GM23338 (cell line): Measurements from ENCODE around the gene RAB40B. TPM values are rescaled to one million over a fixed set of nuclear protein-coding genes. Genes with fewer than 3 reads are reported as not detected.

Source experiments
- ATAC-seq: fragments of 200-7000 bp; cut with Tn5 transposase; 3 replicates; pipeline ENCODE4 v1.9.1; 2020
- DNase-seq: peaks from one replicate; pipeline ENCODE4 v3.0.0-alpha.2; 2015; ENCODE audit warnings: low spot score
- H2AFZ ChIP-seq: fragments of 200-600 bp; sonication (generic); 2 replicates; pipeline ENCODE4 v1.8.0; 2016; ENCODE audit warnings: antibody characterized with exemption, mild to moderate bottlenecking, moderate library complexity
- H3F3A ChIP-seq: fragments of 200-600 bp; sonication (generic); replicated peaks from 2 replicates; pipeline ENCODE4 v1.8.0; 2017; ENCODE audit warnings: antibody characterized with exemption, mixed run types, low read depth
- H3K27ac ChIP-seq: fragments of 200-600 bp; sonication (generic); 2 replicates; pipeline ENCODE4 v1.6.1; 2016; ENCODE audit warnings: low read depth
- H3K27me3 ChIP-seq: fragments of 200-600 bp; sonication (generic); 2 replicates; pipeline ENCODE4 v1.8.0; 2016; ENCODE audit warnings: mild to moderate bottlenecking, mixed run types, moderate library complexity; ENCODE audit not compliant: insufficient read depth
- H3K36me3 ChIP-seq: fragments of 200-600 bp; sonication (generic); 2 replicates; pipeline ENCODE4 v1.8.0; 2016; ENCODE audit warnings: mild to moderate bottlenecking; ENCODE audit not compliant: insufficient read depth
- H3K4me1 ChIP-seq: fragments of 200-600 bp; sonication (generic); 2 replicates; pipeline ENCODE4 v1.8.0; 2016; ENCODE audit warnings: mild to moderate bottlenecking, moderate library complexity; ENCODE audit not compliant: insufficient read depth
- H3K4me2 ChIP-seq: fragments of 200-600 bp; sonication (generic); 2 replicates; pipeline ENCODE4 v1.7.1; 2017; ENCODE audit warnings: mixed run types
- H3K4me3 ChIP-seq: fragments of 200-600 bp; sonication (generic); 2 replicates; pipeline ENCODE4 v1.6.1; 2016; ENCODE audit warnings: mixed run types
- H3K79me2 ChIP-seq: fragments of 200-600 bp; sonication (generic); replicated peaks from 2 replicates; pipeline ENCODE4 v1.8.0; 2017; ENCODE audit warnings: mild to moderate bottlenecking; ENCODE audit not compliant: insufficient read depth
- H3K9me2 ChIP-seq: fragments of 200-600 bp; sonication (generic); 2 replicates; pipeline ENCODE4 v1.8.0; 2017; ENCODE audit not compliant: insufficient read depth
- H4K20me1 ChIP-seq: fragments of 200-600 bp; sonication (generic); replicated peaks from 2 replicates; pipeline ENCODE4 v1.8.0; 2017; ENCODE audit warnings: mild to moderate bottlenecking; ENCODE audit not compliant: insufficient read depth
- H3K27ac Mint-ChIP-seq: 2 replicates; pipeline ENCODE4 v1.8.0; 2020; ENCODE audit warnings: inconsistent platforms, mild to moderate bottlenecking, moderate library complexity, mixed read lengths
- H3K27me3 Mint-ChIP-seq: 3 replicates; pipeline ENCODE4 v1.8.0; 2022; ENCODE audit warnings: low read depth, mild to moderate bottlenecking, moderate library complexity, mixed read lengths, inconsistent platforms; ENCODE audit not compliant: insufficient read depth, poor library complexity
- H3K36me3 Mint-ChIP-seq: 3 replicates; pipeline ENCODE4 v1.8.0; 2021; ENCODE audit warnings: low read depth, mild to moderate bottlenecking, inconsistent platforms, moderate library complexity, mixed read lengths
- H3K4me1 Mint-ChIP-seq: 3 replicates; pipeline ENCODE4 v1.8.0; 2020; ENCODE audit warnings: mild to moderate bottlenecking, inconsistent platforms, mixed read lengths
- H3K4me3 Mint-ChIP-seq: 3 replicates; pipeline ENCODE4 v1.8.0; 2021; ENCODE audit warnings: moderate library complexity, mild to moderate bottlenecking, inconsistent platforms, mixed read lengths
- H3K9me3 Mint-ChIP-seq: 3 replicates; pipeline ENCODE4 v1.8.0; 2020; ENCODE audit warnings: moderate library complexity, mild to moderate bottlenecking, inconsistent platforms, mixed read lengths
- CREB1 ChIP-seq: fragments of 250-450 bp; sonication (Bioruptor Pico); IDR thresholded peaks from 2 replicates; pipeline ENCODE4 v1.5.0; 2020; ENCODE audit warnings: low read depth, mild to moderate bottlenecking, moderate library complexity
- ETS1 ChIP-seq: IDR thresholded peaks from 2 replicates; pipeline ENCODE4 v1.6.1; 2016; ENCODE audit warnings: antibody characterized with exemption
- EZH2 ChIP-seq: fragments of 200-600 bp; sonication (generic); IDR thresholded peaks from one replicate; pipeline ENCODE4 v1.8.0; 2017; ENCODE audit warnings: antibody characterized with exemption, mild to moderate bottlenecking, low read depth; ENCODE audit not compliant: unreplicated experiment
- JUNB ChIP-seq: IDR thresholded peaks from one replicate; pipeline ENCODE4 v1.6.1; 2016; ENCODE audit warnings: antibody characterized with exemption; ENCODE audit not compliant: unreplicated experiment
- NANOG ChIP-seq: IDR thresholded peaks from 2 replicates; pipeline ENCODE4 v1.6.1; 2016; ENCODE audit warnings: antibody characterized with exemption, borderline replicate concordance
- polyA plus RNA-seq: library from polyadenylated mRNA; unstranded; fragments of >200 nt; fragmentation: Nextera tagmentation; extraction: Ambion mirVana; gene quantifications from 2 replicates; pipeline ENCODE4 v1.2.1, GENCODE V29; 2016
- total RNA-seq: library from RNA; depleted of rRNA; stranded (reverse); fragments of >200 nt; shearing (Covaris generic); gene quantifications from 2 replicates; pipeline ENCODE4 v1.2.3, GENCODE V29; 2014
- TF ChIP-seq, protein P1 (sequence below): IDR thresholded peaks from one replicate; pipeline ENCODE4 v1.6.1; 2018; ENCODE audit warnings: antibody characterized with exemption; ENCODE audit not compliant: unreplicated experiment
- TF ChIP-seq, protein P2 (sequence below), 2 experiments: fragments of 200-600 bp in 1 of 2; sonication (generic) in 1 of 2; conservative IDR thresholded peaks; 2 replicates each; pipeline versions ENCODE4 v1.5.1 to v1.6.1; 2016 to 2017; ENCODE audit warnings: antibody characterized with exemption in 2 of 2, low read depth in 2 of 2, mild to moderate bottlenecking in 2 of 2, moderate library complexity in 1 of 2
- TF ChIP-seq, protein P3 (sequence below): fragments of 250-450 bp; sonication (Bioruptor Pico); IDR thresholded peaks from 2 replicates; pipeline ENCODE4 v1.5.0; 2020; ENCODE audit warnings: mild to moderate bottlenecking, moderate library complexity

RAB40B gene
- total and polyA plus RNA-seq, 2 experiments from 2014 or later, result 4.2 to 5.2 TPM

DNA sequence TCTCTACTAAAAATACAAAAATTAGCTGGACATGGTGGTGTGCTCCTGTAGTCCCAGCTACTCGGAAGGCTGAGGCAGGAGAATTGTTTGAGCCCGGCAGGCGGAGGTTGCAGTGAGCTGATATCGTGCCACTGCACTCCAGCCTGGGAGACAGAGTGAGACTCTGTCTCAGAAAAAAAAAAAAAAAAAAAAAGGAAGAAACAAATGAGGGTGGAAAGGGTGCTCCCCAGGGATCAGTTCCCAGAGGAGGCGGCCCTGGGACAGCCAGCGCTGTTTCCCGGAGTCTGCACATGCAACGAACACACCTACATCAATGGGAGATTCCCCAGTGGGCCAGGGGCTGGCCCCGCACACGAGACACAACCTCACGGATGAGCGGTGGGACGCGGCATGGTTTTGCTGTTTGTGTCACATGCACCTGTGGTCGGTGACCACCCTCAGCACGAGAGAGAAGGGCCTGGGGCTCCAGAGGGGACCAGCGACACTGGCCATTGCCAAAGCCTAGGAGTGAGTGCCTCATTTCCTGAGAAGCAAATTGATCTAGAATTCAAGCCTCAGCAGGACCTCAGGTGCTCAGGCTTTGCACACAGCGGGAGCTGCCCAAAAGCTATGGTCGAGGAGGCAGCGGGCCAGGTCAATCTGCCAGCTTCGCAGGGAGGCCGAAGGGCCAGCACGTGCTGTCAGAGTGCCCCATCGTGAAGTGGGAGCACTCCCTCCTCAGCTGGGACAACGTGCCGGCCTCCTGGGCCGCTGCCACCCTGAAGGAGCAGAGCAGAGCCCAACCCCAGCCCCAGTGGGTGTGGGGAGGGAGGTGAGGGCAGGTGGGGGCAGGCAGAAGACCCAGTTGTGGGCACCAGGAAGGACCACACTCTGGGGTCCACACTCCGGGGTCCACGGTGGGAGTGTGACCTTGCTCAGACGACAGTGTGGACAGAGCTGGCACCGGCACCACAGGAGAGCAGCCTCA, 36.5 kb downstream of the RAB40B start (continued):
- TF ChIP-seq, protein P1, sequence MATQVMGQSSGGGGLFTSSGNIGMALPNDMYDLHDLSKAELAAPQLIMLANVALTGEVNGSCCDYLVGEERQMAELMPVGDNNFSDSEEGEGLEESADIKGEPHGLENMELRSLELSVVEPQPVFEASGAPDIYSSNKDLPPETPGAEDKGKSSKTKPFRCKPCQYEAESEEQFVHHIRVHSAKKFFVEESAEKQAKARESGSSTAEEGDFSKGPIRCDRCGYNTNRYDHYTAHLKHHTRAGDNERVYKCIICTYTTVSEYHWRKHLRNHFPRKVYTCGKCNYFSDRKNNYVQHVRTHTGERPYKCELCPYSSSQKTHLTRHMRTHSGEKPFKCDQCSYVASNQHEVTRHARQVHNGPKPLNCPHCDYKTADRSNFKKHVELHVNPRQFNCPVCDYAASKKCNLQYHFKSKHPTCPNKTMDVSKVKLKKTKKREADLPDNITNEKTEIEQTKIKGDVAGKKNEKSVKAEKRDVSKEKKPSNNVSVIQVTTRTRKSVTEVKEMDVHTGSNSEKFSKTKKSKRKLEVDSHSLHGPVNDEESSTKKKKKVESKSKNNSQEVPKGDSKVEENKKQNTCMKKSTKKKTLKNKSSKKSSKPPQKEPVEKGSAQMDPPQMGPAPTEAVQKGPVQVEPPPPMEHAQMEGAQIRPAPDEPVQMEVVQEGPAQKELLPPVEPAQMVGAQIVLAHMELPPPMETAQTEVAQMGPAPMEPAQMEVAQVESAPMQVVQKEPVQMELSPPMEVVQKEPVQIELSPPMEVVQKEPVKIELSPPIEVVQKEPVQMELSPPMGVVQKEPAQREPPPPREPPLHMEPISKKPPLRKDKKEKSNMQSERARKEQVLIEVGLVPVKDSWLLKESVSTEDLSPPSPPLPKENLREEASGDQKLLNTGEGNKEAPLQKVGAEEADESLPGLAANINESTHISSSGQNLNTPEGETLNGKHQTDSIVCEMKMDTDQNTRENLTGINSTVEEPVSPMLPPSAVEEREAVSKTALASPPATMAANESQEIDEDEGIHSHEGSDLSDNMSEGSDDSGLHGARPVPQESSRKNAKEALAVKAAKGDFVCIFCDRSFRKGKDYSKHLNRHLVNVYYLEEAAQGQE, result no peak
- TF ChIP-seq CREB1 (CRISPR knock-in tag) (no peak), JUNB (no peak)
- TF ChIP-seq, protein P2, sequence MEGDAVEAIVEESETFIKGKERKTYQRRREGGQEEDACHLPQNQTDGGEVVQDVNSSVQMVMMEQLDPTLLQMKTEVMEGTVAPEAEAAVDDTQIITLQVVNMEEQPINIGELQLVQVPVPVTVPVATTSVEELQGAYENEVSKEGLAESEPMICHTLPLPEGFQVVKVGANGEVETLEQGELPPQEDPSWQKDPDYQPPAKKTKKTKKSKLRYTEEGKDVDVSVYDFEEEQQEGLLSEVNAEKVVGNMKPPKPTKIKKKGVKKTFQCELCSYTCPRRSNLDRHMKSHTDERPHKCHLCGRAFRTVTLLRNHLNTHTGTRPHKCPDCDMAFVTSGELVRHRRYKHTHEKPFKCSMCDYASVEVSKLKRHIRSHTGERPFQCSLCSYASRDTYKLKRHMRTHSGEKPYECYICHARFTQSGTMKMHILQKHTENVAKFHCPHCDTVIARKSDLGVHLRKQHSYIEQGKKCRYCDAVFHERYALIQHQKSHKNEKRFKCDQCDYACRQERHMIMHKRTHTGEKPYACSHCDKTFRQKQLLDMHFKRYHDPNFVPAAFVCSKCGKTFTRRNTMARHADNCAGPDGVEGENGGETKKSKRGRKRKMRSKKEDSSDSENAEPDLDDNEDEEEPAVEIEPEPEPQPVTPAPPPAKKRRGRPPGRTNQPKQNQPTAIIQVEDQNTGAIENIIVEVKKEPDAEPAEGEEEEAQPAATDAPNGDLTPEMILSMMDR (conservative IDR thresholded peaks at IDR 0.05; ENCODE audit: low read depth in 2 of 2), result no peak

- H3F3A ChIP-seq, result no peaks in the 10 kb centered on the region
- Mint-ChIP-seq H3K27ac (no peak overlapping the region), H3K27me3 (peaks cover 7% of the 10 kb centered on the region), H3K9me3 (peaks cover 5% of the 10 kb centered on the region; the same call in 1 of the 3 replicates), H3K4me1 (no peaks in the 10 kb centered on the region), H3K36me3 (no peaks in the 10 kb centered on the region; the same call in 2 of the 3 replicates), H3K4me3 (no peak overlapping the region)
- no peak overlapping the region for H3K4me2 ChIP-seq
- no peaks in the 10 kb centered on the region for H3K79me2 ChIP-seq
- H3K9me2 ChIP-seq, result no peaks in the 10 kb centered on the region
- H3K4me1 ChIP-seq, result no peaks in the 10 kb centered on the region
- DNase-seq, result no peak
- no peaks in the 10 kb centered on the region for H3K36me3 ChIP-seq
- H3K4me3 ChIP-seq, result no peak overlapping the region
- no peaks in the 10 kb centered on the region for H4K20me1 ChIP-seq
- H3K27ac ChIP-seq, result no peak overlapping the region
- H3K27me3 ChIP-seq, result no peaks in the 10 kb centered on the region
- no peak overlapping the region for H2AFZ ChIP-seq
- no peak for ATAC-seq
- TF ChIP-seq, protein P3, sequence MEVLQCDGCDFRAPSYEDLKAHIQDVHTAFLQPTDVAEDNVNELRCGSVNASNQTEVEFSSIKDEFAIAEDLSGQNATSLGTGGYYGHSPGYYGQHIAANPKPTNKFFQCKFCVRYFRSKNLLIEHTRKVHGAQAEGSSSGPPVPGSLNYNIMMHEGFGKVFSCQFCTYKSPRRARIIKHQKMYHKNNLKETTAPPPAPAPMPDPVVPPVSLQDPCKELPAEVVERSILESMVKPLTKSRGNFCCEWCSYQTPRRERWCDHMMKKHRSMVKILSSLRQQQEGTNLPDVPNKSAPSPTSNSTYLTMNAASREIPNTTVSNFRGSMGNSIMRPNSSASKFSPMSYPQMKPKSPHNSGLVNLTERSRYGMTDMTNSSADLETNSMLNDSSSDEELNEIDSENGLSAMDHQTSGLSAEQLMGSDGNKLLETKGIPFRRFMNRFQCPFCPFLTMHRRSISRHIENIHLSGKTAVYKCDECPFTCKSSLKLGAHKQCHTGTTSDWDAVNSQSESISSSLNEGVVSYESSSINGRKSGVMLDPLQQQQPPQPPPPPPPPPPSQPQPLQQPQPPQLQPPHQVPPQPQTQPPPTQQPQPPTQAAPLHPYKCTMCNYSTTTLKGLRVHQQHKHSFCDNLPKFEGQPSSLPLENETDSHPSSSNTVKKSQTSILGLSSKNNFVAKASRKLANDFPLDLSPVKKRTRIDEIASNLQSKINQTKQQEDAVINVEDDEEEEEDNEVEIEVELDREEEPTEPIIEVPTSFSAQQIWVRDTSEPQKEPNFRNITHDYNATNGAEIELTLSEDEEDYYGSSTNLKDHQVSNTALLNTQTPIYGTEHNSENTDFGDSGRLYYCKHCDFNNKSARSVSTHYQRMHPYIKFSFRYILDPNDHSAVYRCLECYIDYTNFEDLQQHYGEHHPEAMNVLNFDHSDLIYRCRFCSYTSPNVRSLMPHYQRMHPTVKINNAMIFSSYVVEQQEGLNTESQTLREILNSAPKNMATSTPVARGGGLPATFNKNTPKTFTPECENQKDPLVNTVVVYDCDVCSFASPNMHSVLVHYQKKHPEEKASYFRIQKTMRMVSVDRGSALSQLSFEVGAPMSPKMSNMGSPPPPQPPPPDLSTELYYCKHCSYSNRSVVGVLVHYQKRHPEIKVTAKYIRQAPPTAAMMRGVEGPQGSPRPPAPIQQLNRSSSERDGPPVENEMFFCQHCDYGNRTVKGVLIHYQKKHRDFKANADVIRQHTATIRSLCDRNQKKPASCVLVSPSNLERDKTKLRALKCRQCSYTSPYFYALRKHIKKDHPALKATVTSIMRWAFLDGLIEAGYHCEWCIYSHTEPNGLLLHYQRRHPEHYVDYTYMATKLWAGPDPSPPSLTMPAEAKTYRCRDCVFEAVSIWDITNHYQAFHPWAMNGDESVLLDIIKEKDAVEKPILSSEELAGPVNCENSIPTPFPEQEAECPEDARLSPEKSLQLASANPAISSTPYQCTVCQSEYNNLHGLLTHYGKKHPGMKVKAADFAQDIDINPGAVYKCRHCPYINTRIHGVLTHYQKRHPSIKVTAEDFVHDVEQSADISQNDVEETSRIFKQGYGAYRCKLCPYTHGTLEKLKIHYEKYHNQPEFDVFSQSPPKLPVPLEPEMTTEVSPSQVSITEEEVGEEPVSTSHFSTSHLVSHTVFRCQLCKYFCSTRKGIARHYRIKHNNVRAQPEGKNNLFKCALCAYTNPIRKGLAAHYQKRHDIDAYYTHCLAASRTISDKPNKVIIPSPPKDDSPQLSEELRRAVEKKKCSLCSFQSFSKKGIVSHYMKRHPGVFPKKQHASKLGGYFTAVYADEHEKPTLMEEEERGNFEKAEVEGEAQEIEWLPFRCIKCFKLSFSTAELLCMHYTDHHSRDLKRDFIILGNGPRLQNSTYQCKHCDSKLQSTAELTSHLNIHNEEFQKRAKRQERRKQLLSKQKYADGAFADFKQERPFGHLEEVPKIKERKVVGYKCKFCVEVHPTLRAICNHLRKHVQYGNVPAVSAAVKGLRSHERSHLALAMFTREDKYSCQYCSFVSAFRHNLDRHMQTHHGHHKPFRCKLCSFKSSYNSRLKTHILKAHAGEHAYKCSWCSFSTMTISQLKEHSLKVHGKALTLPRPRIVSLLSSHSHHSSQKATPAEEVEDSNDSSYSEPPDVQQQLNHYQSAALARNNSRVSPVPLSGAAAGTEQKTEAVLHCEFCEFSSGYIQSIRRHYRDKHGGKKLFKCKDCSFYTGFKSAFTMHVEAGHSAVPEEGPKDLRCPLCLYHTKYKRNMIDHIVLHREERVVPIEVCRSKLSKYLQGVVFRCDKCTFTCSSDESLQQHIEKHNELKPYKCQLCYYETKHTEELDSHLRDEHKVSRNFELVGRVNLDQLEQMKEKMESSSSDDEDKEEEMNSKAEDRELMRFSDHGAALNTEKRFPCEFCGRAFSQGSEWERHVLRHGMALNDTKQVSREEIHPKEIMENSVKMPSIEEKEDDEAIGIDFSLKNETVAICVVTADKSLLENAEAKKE (CRISPR knock-in tag), result no peak
- TF ChIP-seq, protein P2 (conservative IDR thresholded peaks at IDR 0.05; ENCODE audit: low read depth in 2 of 2), result no peak
- TF ChIP-seq NANOG (no peak), ETS1 (no peak), EZH2 (no peak)
These were observed 38.6 kb downstream of the RAB40B start for GRCh38 chr17:82659886-82660285.
